Keratinocyte (primary cell): ENCODE measurements around the gene DGKQ. TPM values are rescaled to one million over a fixed set of nuclear protein-coding genes. Genes with fewer than 3 reads are reported as not detected.

Experiments
- DNase-seq: peaks from one replicate; pipeline ENCODE4 v3.0.0-alpha.2; 2011; ENCODE audit warnings: low read depth, missing footprints, low spot score
- FAIRE-seq: peaks from 2 replicates; lab custom pipeline; 2011; peaks lifted over from hg19 to GRCh38; lab: Jason Lieb, UNC
- H2AFZ ChIP-seq: 2 replicates; pipeline ENCODE4 v1.6.0; 2012; ENCODE audit warnings: low read length, control low read depth, inconsistent platforms; ENCODE audit not compliant: control insufficient read depth
- H3K27ac ChIP-seq: 2 replicates; pipeline ENCODE4 v1.5.1; 2011; ENCODE audit warnings: low read length; ENCODE audit not compliant: control insufficient read depth, insufficient read depth
- H3K27me3 ChIP-seq: 3 replicates; pipeline ENCODE4 v1.6.0; 2011; ENCODE audit warnings: low read length; ENCODE audit not compliant: control insufficient read depth, insufficient read depth; ENCODE audit errors: extremely low read depth
- H3K36me3 ChIP-seq, 2 experiments: 2 replicates in 1 of 2; 3 replicates in 1 of 2; pipeline ENCODE4 v1.5.1; 2011; ENCODE audit warnings: low read length in 2 of 2, mild to moderate bottlenecking in 1 of 2; ENCODE audit not compliant: control insufficient read depth in 2 of 2, insufficient read depth in 2 of 2; ENCODE audit errors: extremely low read depth in 1 of 2
- H3K4me1 ChIP-seq: 3 replicates; pipeline ENCODE4 v1.5.1; 2011; ENCODE audit warnings: low read length; ENCODE audit not compliant: control insufficient read depth, insufficient read depth; ENCODE audit errors: extremely low read depth
- H3K4me2 ChIP-seq: 3 replicates; pipeline ENCODE4 v1.6.0; 2011; ENCODE audit warnings: low read depth, low read length; ENCODE audit not compliant: control insufficient read depth, insufficient read depth; ENCODE audit errors: extremely low read depth
- H3K4me3 ChIP-seq, 3 experiments: fragments of 200-600 bp in 1 of 3; sonication (generic) in 1 of 3; 2 replicates in 2 of 3; 3 replicates in 1 of 3; pipeline ENCODE4 v1.5.1; 2011 to 2016; ENCODE audit warnings: low read length in 3 of 3, mild to moderate bottlenecking in 3 of 3, control low read depth in 2 of 3, inconsistent platforms in 1 of 3, low read depth in 1 of 3, mixed read lengths in 1 of 3, mixed run types in 1 of 3, moderate library complexity in 1 of 3; ENCODE audit not compliant: control insufficient read depth in 2 of 3, insufficient read depth in 2 of 3; ENCODE audit errors: extremely low read depth in 1 of 3
- H3K79me2 ChIP-seq: 2 replicates; pipeline ENCODE4 v1.6.0; 2012; ENCODE audit warnings: low read length; ENCODE audit not compliant: control insufficient read depth, insufficient read depth
- H3K9ac ChIP-seq: 3 replicates; pipeline ENCODE4 v1.6.0; 2011; ENCODE audit warnings: low read length; ENCODE audit not compliant: control insufficient read depth, insufficient read depth; ENCODE audit errors: extremely low read depth
- H3K9me1 ChIP-seq: 3 replicates; pipeline ENCODE4 v1.6.0; 2011; ENCODE audit warnings: low read length; ENCODE audit not compliant: control insufficient read depth, insufficient read depth; ENCODE audit errors: extremely low read depth
- H3K9me3 ChIP-seq: 2 replicates; pipeline ENCODE4 v1.5.1; 2012; ENCODE audit warnings: low read depth, low read length; ENCODE audit not compliant: control insufficient read depth
- H4K20me1 ChIP-seq: 3 replicates; pipeline ENCODE4 v1.6.0; 2011; ENCODE audit warnings: low read length; ENCODE audit not compliant: control insufficient read depth, insufficient read depth; ENCODE audit errors: extremely low read depth
- EZH2 ChIP-seq: IDR thresholded peaks from one replicate; pipeline ENCODE4 v1.6.1; 2012; ENCODE audit warnings: inconsistent platforms, mild to moderate bottlenecking, low read length, moderate library complexity
- dilution Hi-C: fragments of 300-500 bp; cut with MboI; formaldehyde crosslinking; loops from one replicate; pipeline ENCODE4 v1.7.0; 2020; ENCODE audit warnings: low sequenced_read_pairs; ENCODE audit not compliant: extremely low pct_ligation_motif_present
- polyA plus RNA-seq, 5 experiments: library from polyadenylated mRNA; depleted of rRNA in 3 of 5; stranded (reverse) in 3 of 5; stranded (forward) in 1 of 5; unstranded in 1 of 5; fragments of >200 nt; gene quantifications; 1 replicate in 1 of 5; 2 replicates in 3 of 5; 3 replicates in 1 of 5; pipeline versions ENCODE4 v1.2.1 to v1.2.3, GENCODE V29; 2011 to 2012; ENCODE audit warnings: missing spikeins in 2 of 5, low read depth in 1 of 5, low replicate concordance in 1 of 5
- TF ChIP-seq, protein P1 (sequence below), 3 experiments: IDR thresholded peaks in 1 of 3; conservative IDR thresholded peaks in 1 of 3; optimal IDR thresholded peaks in 1 of 3; 2 replicates in 2 of 3; 3 replicates in 1 of 3; pipeline versions ENCODE3 to v1.5.1; 2011; ENCODE audit warnings: low read length in 3 of 3, mild to moderate bottlenecking in 3 of 3, moderate library complexity in 2 of 3, control low read depth in 1 of 3, inconsistent platforms in 1 of 3; ENCODE audit not compliant: insufficient read depth in 2 of 3; ENCODE audit errors: extremely low read depth in 1 of 3

Gene DGKQ
- polyA plus RNA-seq, 1 donor (not counting 4 experiments of a cell fraction or from before 2014, with no cell fraction given), result 5.3 TPM

DNA sequence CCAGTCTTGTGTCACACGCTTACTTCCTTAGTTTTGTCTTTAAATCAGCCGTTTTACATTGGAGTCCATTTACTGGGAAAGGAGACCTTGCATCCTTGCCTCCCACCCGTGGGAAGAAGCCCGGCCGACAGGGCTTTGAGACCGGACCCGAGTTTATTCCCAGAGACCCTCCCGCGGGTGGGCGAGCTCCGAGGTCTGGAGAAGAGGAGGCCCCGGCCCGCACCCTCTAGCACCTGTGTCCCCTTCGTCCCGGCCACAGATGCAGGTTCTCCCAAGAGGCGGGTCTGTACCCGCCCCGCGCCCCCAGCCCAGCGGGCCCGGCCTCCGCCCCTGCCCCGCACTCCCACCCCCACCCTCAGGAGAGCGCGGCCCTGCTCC, 23.6 kb upstream of the DGKQ start:
- TF ChIP-seq, protein P1, sequence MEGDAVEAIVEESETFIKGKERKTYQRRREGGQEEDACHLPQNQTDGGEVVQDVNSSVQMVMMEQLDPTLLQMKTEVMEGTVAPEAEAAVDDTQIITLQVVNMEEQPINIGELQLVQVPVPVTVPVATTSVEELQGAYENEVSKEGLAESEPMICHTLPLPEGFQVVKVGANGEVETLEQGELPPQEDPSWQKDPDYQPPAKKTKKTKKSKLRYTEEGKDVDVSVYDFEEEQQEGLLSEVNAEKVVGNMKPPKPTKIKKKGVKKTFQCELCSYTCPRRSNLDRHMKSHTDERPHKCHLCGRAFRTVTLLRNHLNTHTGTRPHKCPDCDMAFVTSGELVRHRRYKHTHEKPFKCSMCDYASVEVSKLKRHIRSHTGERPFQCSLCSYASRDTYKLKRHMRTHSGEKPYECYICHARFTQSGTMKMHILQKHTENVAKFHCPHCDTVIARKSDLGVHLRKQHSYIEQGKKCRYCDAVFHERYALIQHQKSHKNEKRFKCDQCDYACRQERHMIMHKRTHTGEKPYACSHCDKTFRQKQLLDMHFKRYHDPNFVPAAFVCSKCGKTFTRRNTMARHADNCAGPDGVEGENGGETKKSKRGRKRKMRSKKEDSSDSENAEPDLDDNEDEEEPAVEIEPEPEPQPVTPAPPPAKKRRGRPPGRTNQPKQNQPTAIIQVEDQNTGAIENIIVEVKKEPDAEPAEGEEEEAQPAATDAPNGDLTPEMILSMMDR (optimal IDR thresholded peaks at IDR 0.05 in 1 of 3, IDR thresholded peaks at IDR 0.05 in 1 of 3, conservative IDR thresholded peaks at IDR 0.05 in 1 of 3; ENCODE audit: extremely low read depth in 1 of 3, insufficient read depth in 2 of 3, low read length in 3 of 3), result no peak
- TF ChIP-seq EZH2, result no peak
- Histone ChIP-seq H4K20me1 (no peaks in the 10 kb centered on the region), H3K4me3 (no peak overlapping the region), H3K9ac (no peak overlapping the region), H3K9me1 (no peaks in the 10 kb centered on the region), H3K4me1 (no peaks in the 10 kb centered on the region), H3K27ac (no peak overlapping the region), H3K9me3 (no peaks in the 10 kb centered on the region), H3K79me2 (no peaks in the 10 kb centered on the region), H2AFZ (no peak overlapping the region), H3K4me2 (no peak overlapping the region), H3K36me3 (no peaks in the 10 kb centered on the region), H3K27me3 (peaks cover 58% of the 10 kb centered on the region)
- DNase-seq (no peak), FAIRE-seq (no peak)
- dilution Hi-C loops, result no loop called here

DNA sequence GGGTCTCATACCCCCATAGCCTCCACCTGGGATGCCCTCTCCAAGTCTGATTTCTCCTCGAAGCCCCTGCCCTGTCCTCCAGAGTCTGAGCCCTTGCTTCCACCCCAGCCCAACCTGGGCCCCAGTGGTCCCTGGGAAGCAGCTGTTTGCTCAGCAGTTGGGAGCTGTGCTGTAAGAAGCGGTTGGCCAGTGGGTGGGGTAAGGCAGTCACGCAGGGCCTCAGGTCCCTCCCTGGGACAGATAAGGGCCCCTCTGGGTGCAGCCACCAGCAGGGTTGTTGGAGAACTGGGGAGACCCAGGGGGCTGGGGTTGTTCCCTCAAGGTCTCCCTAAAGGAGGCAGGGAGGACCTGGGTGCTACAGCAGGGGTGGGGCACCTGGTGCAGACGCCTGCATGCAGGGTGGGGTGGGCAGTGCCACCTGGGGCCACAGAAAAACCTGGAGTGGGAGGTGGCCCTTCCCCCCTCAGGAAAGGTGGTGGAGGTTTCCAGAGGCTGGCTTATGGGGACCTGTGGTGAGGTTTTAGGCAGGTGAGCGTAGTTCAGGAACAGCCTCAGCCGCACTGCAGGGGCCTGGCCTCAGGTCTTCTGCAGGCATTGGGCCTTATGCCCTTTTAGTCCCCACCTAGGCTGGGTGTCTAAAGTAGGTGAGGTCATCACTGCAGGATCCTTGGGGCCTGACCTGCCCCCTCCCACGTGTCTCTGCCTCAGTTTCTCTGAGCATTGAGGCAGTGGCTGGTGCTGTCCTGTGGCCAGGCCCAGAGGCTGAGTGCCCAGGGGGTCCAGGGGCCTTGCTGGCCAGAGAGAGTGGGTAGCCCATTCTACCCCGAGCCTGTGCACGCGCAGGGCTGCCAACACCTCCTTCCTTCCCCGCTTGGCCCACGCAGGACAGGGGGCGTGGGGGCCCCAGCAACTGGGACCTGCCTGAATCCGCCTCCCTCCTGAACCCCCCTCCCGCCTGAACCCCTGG, 22.9 kb upstream of the DGKQ start:
- no peaks in the 10 kb centered on the region for H3K9me1 ChIP-seq
- no peak overlapping the region for H3K4me3 ChIP-seq
- dilution Hi-C loops, result no loop called here
- FAIRE-seq (no peak), DNase-seq (no peak)
- H3K27me3 ChIP-seq, result peaks cover 51% of the 10 kb centered on the region
- H2AFZ ChIP-seq, result no peak overlapping the region
- H3K9ac ChIP-seq, result no peak overlapping the region
- no peaks in the 10 kb centered on the region for H3K4me1 ChIP-seq
- H3K9me3 ChIP-seq, result no peaks in the 10 kb centered on the region
- TF ChIP-seq, protein P1 (optimal IDR thresholded peaks at IDR 0.05 in 1 of 3, IDR thresholded peaks at IDR 0.05 in 1 of 3, conservative IDR thresholded peaks at IDR 0.05 in 1 of 3; ENCODE audit: extremely low read depth in 1 of 3, insufficient read depth in 2 of 3, low read length in 3 of 3), result no peak
- TF ChIP-seq EZH2, result no peak
- no peak overlapping the region for H3K4me2 ChIP-seq
- no peaks in the 10 kb centered on the region for H3K36me3 ChIP-seq
- H3K27ac ChIP-seq, result no peak overlapping the region
- H3K79me2 ChIP-seq, result no peaks in the 10 kb centered on the region
- H4K20me1 ChIP-seq, result no peaks in the 10 kb centered on the region
